Lower leg skin (tissue), 3 donors: ENCODE data around the gene OR52I1.

Experiments used
- POLR2A ChIP-seq, 2 donors: fragments of 450-650 bp; IDR thresholded peaks; one replicate each; pipeline ENCODE4 v1.6.1; 2016 to 2017; ENCODE audit warnings: antibody characterized with exemption in 2 of 2, mild to moderate bottlenecking in 1 of 2, moderate library complexity in 1 of 2
- TF ChIP-seq, protein P1 (sequence below), 3 donors: fragments of 450-650 bp; IDR thresholded peaks; one replicate each; pipeline ENCODE4 v1.5.1; 2016; ENCODE audit warnings: antibody characterized with exemption in 3 of 3, mild to moderate bottlenecking in 3 of 3, moderate library complexity in 2 of 3

DNA sequence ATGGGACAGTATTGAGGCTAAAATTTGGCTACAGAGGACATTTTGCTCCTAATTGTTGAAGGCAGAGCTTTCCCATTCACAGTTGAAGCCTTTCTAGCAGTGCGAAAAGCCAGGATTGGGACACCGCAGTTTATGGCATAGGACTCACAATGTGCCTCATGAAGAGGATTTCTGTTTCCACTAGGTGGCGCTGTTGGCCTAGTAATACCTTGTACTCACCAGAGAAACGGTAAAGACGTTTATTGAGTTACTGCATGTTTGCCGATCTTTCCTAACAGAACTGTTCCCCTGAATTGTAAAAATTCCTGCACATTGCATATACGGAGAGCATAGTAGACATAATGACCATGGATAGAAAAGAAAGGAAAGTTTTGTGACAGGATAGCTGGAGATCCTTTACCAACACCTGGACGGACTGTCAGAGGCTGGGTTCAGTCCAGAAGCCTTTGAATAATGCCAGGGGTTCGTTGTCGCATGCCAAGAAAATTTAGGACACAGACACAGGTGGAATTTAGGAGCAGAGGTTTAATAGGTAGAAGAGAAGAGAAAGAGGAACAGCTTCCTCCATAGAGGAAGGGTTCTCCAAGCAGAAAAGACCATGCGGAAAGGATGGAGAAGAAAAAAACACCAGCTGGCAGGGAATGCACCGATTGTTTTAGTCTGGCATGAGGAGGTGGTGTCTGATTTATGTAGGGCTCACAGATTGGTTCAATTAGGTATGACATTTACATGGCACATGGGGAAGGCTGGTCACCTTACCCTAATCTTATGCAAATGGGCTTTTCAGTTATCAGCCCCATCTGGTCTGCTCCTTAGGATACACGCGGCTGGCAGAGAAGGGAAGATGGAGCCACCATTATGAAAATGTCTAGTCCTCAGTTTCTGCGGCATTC lies 32.6 kb downstream of the OR52I1 start:
- TF ChIP-seq, protein P1, sequence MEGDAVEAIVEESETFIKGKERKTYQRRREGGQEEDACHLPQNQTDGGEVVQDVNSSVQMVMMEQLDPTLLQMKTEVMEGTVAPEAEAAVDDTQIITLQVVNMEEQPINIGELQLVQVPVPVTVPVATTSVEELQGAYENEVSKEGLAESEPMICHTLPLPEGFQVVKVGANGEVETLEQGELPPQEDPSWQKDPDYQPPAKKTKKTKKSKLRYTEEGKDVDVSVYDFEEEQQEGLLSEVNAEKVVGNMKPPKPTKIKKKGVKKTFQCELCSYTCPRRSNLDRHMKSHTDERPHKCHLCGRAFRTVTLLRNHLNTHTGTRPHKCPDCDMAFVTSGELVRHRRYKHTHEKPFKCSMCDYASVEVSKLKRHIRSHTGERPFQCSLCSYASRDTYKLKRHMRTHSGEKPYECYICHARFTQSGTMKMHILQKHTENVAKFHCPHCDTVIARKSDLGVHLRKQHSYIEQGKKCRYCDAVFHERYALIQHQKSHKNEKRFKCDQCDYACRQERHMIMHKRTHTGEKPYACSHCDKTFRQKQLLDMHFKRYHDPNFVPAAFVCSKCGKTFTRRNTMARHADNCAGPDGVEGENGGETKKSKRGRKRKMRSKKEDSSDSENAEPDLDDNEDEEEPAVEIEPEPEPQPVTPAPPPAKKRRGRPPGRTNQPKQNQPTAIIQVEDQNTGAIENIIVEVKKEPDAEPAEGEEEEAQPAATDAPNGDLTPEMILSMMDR (IDR thresholded peaks at IDR 0.05): no peak
- TF ChIP-seq POLR2A (IDR thresholded peaks at IDR 0.05): no peak
